Caki2 (cell line): Measurements from ENCODE around the gene NF1. TPM values are rescaled to one million over a fixed set of nuclear protein-coding genes. Genes with fewer than 3 reads are reported as not detected.
A peak's percentile ranks its signal among the peaks of the same experiment; 100 is the strongest.
"Not testable (repeated sequence)": the region's sequence is repeated elsewhere in the genome, so short reads cannot be mapped to it uniquely, and the experiment has no call there.

Source experiments
- DNase-seq: peaks from one replicate; pipeline ENCODE4 v3.0.0-alpha.2; 2015; ENCODE audit warnings: low read depth
- in situ Hi-C: cut with HindIII; loops from 2 replicates; pipeline ENCODE4 v1.10.0; 2016; ENCODE audit warnings: low sequenced_read_pairs, low pct_unique_long_range_greater_than_20kb, mixed read lengths
- total RNA-seq: library from RNA; depleted of rRNA; stranded (reverse); fragments of >200 nt; shearing (Covaris generic); gene quantifications from 2 replicates; pipeline ENCODE4 v1.2.3, GENCODE V29; 2014; ENCODE audit warnings: low replicate concordance

The NF1 gene
- total RNA-seq, 1 experiment from 2014 or later = 15.5 TPM

GRCh38 chr17:31269578-31269983 lies 174.8 kb downstream of the NF1 start:
- DNase-seq = peak; percentile 94
- in situ Hi-C loops = no loop called here

- in situ Hi-C loops = no loop called here
- DNase-seq = no peak
Measured at GRCh38 chr17:31272236-31272635, 177.5 kb downstream of the NF1 start.

- DNase-seq = no peak
- in situ Hi-C loops = no loop called here
Measured at GRCh38 chr17:31272803-31273202, 178.0 kb downstream of the NF1 start.

GRCh38 chr17:31273516-31273915 lies 178.7 kb downstream of the NF1 start:
- DNase-seq = no peak
- in situ Hi-C loops = no loop called here

GRCh38 chr17:31274252-31274651 lies 179.5 kb downstream of the NF1 start:
- in situ Hi-C loops = no loop called here
- no peak for DNase-seq

GRCh38 chr17:31275116-31275515 lies 180.3 kb downstream of the NF1 start:
- DNase-seq = no peak
- in situ Hi-C loops = no loop called here

- in situ Hi-C loops = no loop called here
- DNase-seq = no peak
Measured at GRCh38 chr17:31279401-31279800, 184.6 kb downstream of the NF1 start.

- in situ Hi-C loops = no loop called here
- no peak for DNase-seq
Measured at GRCh38 chr17:31281061-31281460, 186.3 kb downstream of the NF1 start.

- in situ Hi-C loops = no loop called here
- DNase-seq = no peak
Measured at GRCh38 chr17:31283841-31284240, 189.1 kb downstream of the NF1 start.

GRCh38 chr17:31286587-31286986 lies 191.8 kb downstream of the NF1 start:
- in situ Hi-C loops = no loop called here

GRCh38 chr17:31287932-31288331 lies 193.2 kb downstream of the NF1 start:
- DNase-seq, in situ Hi-C loops: not testable (repeated sequence)

More at GRCh38 chr17:31286587-31286986, 191.8 kb downstream of the NF1 start:
- no peak for DNase-seq

GRCh38 chr17:31289790-31290189 lies 195.0 kb downstream of the NF1 start:
- in situ Hi-C loops = no loop called here
- no peak for DNase-seq

GRCh38 chr17:31291820-31292219 lies 197.0 kb downstream of the NF1 start:
- no peak for DNase-seq
- in situ Hi-C loops = no loop called here

GRCh38 chr17:31293581-31293980 lies 198.8 kb downstream of the NF1 start:
- in situ Hi-C loops = no loop called here
- DNase-seq = no peak

GRCh38 chr17:31294231-31294630 lies 199.5 kb downstream of the NF1 start:
- no peak for DNase-seq
- in situ Hi-C loops = no loop called here

GRCh38 chr17:31294820-31295488 lies 200.2 kb downstream of the NF1 start:
- in situ Hi-C loops = no loop called here
- DNase-seq = no peak

- no peak for DNase-seq
- in situ Hi-C loops = no loop called here
Measured at GRCh38 chr17:31295489-31295871, 200.7 kb downstream of the NF1 start.

- in situ Hi-C loops = no loop called here
- no peak for DNase-seq
Measured at GRCh38 chr17:31296142-31296541, 201.4 kb downstream of the NF1 start.

GRCh38 chr17:31297090-31297489 lies 202.3 kb downstream of the NF1 start, which contains the start of gene OMG:
Gene OMG, minus strand, starts transcription at chr17:31297239. Its CDS starts 908 bp downstream, at chr17:31296331.
- in situ Hi-C loops = no loop called here
- no peak for DNase-seq

- in situ Hi-C loops = no loop called here
- peak; percentile 17 for DNase-seq
Measured at GRCh38 chr17:31299624-31300023, 204.8 kb downstream of the NF1 start.
